H1 (cell line): ENCODE measurements around the gene ATP8B3. TPM values are rescaled to one million over a fixed set of nuclear protein-coding genes. Genes with fewer than 3 reads are reported as not detected.

Experiments
- CTCF ChIA-PET: fragments of 300-600 bp; sonication (Branson Sonifier 250); formaldehyde crosslinking; loops from one replicate; lab custom pipeline; 2021; ENCODE audit not compliant: partially characterized antibody; lab: Charles Lee
- POLR2A ChIA-PET: fragments of 300-600 bp; sonication (Branson Sonifier 250); formaldehyde crosslinking; loops from one replicate; lab custom pipeline; 2021; ENCODE audit warnings: inconsistent platforms; ENCODE audit not compliant: partially characterized antibody; lab: Charles Lee
- DNase-seq, 2 experiments: peaks; one replicate each; pipeline versions ENCODE4 v3.0.0 to v3.0.0-alpha.2; 2010 to 2022; ENCODE audit warnings: low spot score in 2 of 2, low read depth in 1 of 2, mixed read lengths in 1 of 2
- FAIRE-seq: peaks from 2 replicates; lab custom pipeline; 2011; peaks lifted over from hg19 to GRCh38; lab: Jason Lieb, UNC
- H2AFZ ChIP-seq: 2 replicates; pipeline ENCODE4 v1.8.1; 2012; ENCODE audit warnings: low read length, inconsistent platforms
- H2AK5ac ChIP-seq: 2 replicates; pipeline ENCODE4 v1.6.1; 2013; ENCODE audit warnings: low read depth, low read length
- H2BK120ac ChIP-seq: replicated peaks from 2 replicates; pipeline ENCODE3; 2013; ENCODE audit warnings: low read depth, low read length, inconsistent platforms
- H2BK12ac ChIP-seq: 2 replicates; pipeline ENCODE4 v1.6.1; 2013; ENCODE audit warnings: low read depth, low read length
- H2BK15ac ChIP-seq: 2 replicates; pipeline ENCODE4 v1.6.1; 2013; ENCODE audit warnings: low read length
- H2BK20ac ChIP-seq: 2 replicates; pipeline ENCODE4 v1.6.1; 2013; ENCODE audit warnings: low read length
- H2BK5ac ChIP-seq: 2 replicates; pipeline ENCODE4 v1.6.1; 2013; ENCODE audit warnings: low read depth, low read length
- H3K14ac ChIP-seq: 2 replicates; pipeline ENCODE4 v1.6.1; 2013; ENCODE audit warnings: inconsistent platforms; ENCODE audit not compliant: insufficient read length
- H3K18ac ChIP-seq: 2 replicates; pipeline ENCODE4 v1.6.1; 2013; ENCODE audit warnings: low read length; ENCODE audit errors: extremely low read depth
- H3K23ac ChIP-seq: 2 replicates; pipeline ENCODE4 v1.6.1; 2013; ENCODE audit warnings: inconsistent platforms; ENCODE audit not compliant: insufficient read length
- H3K23me2 ChIP-seq: 2 replicates; pipeline ENCODE4 v1.6.1; 2013; ENCODE audit warnings: low read depth, low read length
- H3K27ac ChIP-seq: 2 replicates; pipeline ENCODE4 v1.6.1; 2011; ENCODE audit warnings: low read depth, low read length, inconsistent platforms
- H3K27me3 ChIP-seq, 4 experiments: replicated peaks in 1 of 4; 1 replicate in 1 of 4; 2 replicates in 3 of 4; pipeline versions ENCODE4 v1.6.1 to v1.8.1; 2011 to 2013; ENCODE audit warnings: low read length in 3 of 4, mild to moderate bottlenecking in 3 of 4, inconsistent platforms in 2 of 4, mixed read lengths in 2 of 4, moderate library complexity in 1 of 4; ENCODE audit not compliant: control insufficient read depth in 3 of 4, insufficient read depth in 3 of 4; ENCODE audit errors: extremely low read depth in 1 of 4
- H3K36me3 ChIP-seq, 4 experiments: 2 replicates each; pipeline versions ENCODE4 v1.6.1 to v1.8.1; 2011 to 2013; ENCODE audit warnings: mild to moderate bottlenecking in 4 of 4, low read length in 3 of 4, moderate library complexity in 2 of 4, control low read depth in 1 of 4, inconsistent platforms in 1 of 4; ENCODE audit not compliant: insufficient read depth in 4 of 4, control insufficient read depth in 2 of 4
- H3K4ac ChIP-seq: replicated peaks from 2 replicates; pipeline ENCODE3; 2013; ENCODE audit warnings: low read length, low read depth, mixed read lengths, inconsistent platforms; ENCODE audit not compliant: insufficient read length
- H3K4me1 ChIP-seq, 4 experiments: replicated peaks in 1 of 4; 1 replicate in 1 of 4; 2 replicates in 3 of 4; pipeline versions ENCODE4 v1.6.1 to v1.8.1; 2011 to 2013; ENCODE audit warnings: low read length in 3 of 4, inconsistent platforms in 2 of 4, mixed read lengths in 1 of 4; ENCODE audit not compliant: insufficient read depth in 4 of 4, control insufficient read depth in 3 of 4
- H3K4me2 ChIP-seq, 2 experiments: 2 replicates each; pipeline versions ENCODE4 v1.6.1 to v1.8.1; 2011 to 2013; ENCODE audit warnings: low read depth in 2 of 2, low read length in 2 of 2, control low read depth in 1 of 2, inconsistent platforms in 1 of 2, mild to moderate bottlenecking in 1 of 2; ENCODE audit not compliant: insufficient read depth in 1 of 2
- H3K4me3 ChIP-seq, 4 experiments: fragments of 200-600, 300-600 bp in 1 of 4; sonication (generic), shearing (Covaris generic), sonication (Bioruptor Twin) in 1 of 4; 2 replicates each; pipeline versions ENCODE4 v1.5.1 to v1.8.1; 2011 to 2016; ENCODE audit warnings: low read length in 4 of 4, low read depth in 3 of 4, control low read depth in 2 of 4, inconsistent platforms in 2 of 4, mild to moderate bottlenecking in 2 of 4, mixed read lengths in 1 of 4, moderate library complexity in 1 of 4; ENCODE audit not compliant: insufficient read depth in 2 of 4; ENCODE audit errors: extremely low read depth in 1 of 4
- H3K56ac ChIP-seq: replicated peaks from 2 replicates; pipeline ENCODE3; 2013; ENCODE audit warnings: low read depth, mild to moderate bottlenecking, mixed read lengths, low read length, inconsistent platforms; ENCODE audit not compliant: insufficient read length
- H3K79me1 ChIP-seq: 2 replicates; pipeline ENCODE4 v1.6.1; 2013; ENCODE audit warnings: low read depth, low read length, control low read depth
- H3K79me2 ChIP-seq, 2 experiments: 2 replicates each; pipeline versions ENCODE4 v1.6.1 to v1.8.1; 2012 to 2013; ENCODE audit warnings: low read length in 2 of 2, mild to moderate bottlenecking in 2 of 2, inconsistent platforms in 1 of 2; ENCODE audit not compliant: insufficient read depth in 2 of 2, control insufficient read depth in 1 of 2
- H3K9ac ChIP-seq, 4 experiments: replicated peaks in 1 of 4; 1 replicate in 1 of 4; 2 replicates in 3 of 4; pipeline versions ENCODE4 v1.6.1 to v1.8.1; 2011 to 2013; ENCODE audit warnings: low read depth in 3 of 4, low read length in 3 of 4, control low read depth in 2 of 4, mild to moderate bottlenecking in 2 of 4, moderate library complexity in 2 of 4, inconsistent platforms in 1 of 4; ENCODE audit errors: extremely low read depth in 1 of 4
- H3K9me3 ChIP-seq, 2 experiments: 2 replicates each; pipeline versions ENCODE4 v1.6.1 to v1.8.1; 2012 to 2013; ENCODE audit warnings: mild to moderate bottlenecking in 2 of 2, moderate library complexity in 2 of 2, control low read depth in 1 of 2, inconsistent platforms in 1 of 2, low read depth in 1 of 2, low read length in 1 of 2, mixed read lengths in 1 of 2; ENCODE audit not compliant: insufficient read depth in 2 of 2
- H4K20me1 ChIP-seq, 2 experiments: replicated peaks in 1 of 2; 2 replicates each; pipeline versions ENCODE3 to v1.8.1; 2011 to 2013; ENCODE audit warnings: inconsistent platforms in 2 of 2, low read length in 2 of 2, mild to moderate bottlenecking in 1 of 2; ENCODE audit not compliant: insufficient read depth in 2 of 2, control insufficient read depth in 1 of 2
- H4K5ac ChIP-seq: 2 replicates; pipeline ENCODE4 v1.6.1; 2013; ENCODE audit warnings: low read length, low read depth, mixed read lengths, inconsistent platforms; ENCODE audit not compliant: insufficient read length
- H4K8ac ChIP-seq: 2 replicates; pipeline ENCODE4 v1.8.0; 2013; ENCODE audit warnings: mild to moderate bottlenecking, moderate library complexity, low read length, inconsistent platforms; ENCODE audit not compliant: insufficient read depth; ENCODE audit errors: extremely low read depth
- H4K91ac ChIP-seq: replicated peaks from 2 replicates; pipeline ENCODE3; 2013; ENCODE audit warnings: low read length, mixed read lengths, inconsistent platforms; ENCODE audit not compliant: insufficient read length
- ATF2 ChIP-seq: IDR thresholded peaks from 2 replicates; pipeline ENCODE4 v1.6.1; 2012; ENCODE audit warnings: low read length, inconsistent platforms
- EP300 ChIP-seq, 2 experiments: IDR thresholded peaks; 1 replicate in 1 of 2; 2 replicates in 1 of 2; pipeline ENCODE4 v1.6.1; 2011 to 2012; ENCODE audit warnings: low read depth in 2 of 2, low read length in 2 of 2, mild to moderate bottlenecking in 2 of 2, borderline replicate concordance in 1 of 2, inconsistent platforms in 1 of 2, moderate library complexity in 1 of 2
- EZH2 ChIP-seq: fragments of 200-600 bp; sonication (generic); IDR thresholded peaks from 2 replicates; pipeline ENCODE4 v1.7.1; 2012; ENCODE audit warnings: low read depth, mild to moderate bottlenecking, moderate library complexity, low read length, inconsistent platforms; ENCODE audit not compliant: severe bottlenecking
- NRF1 ChIP-seq: IDR thresholded peaks from 2 replicates; pipeline ENCODE4 v1.6.1; 2011; ENCODE audit warnings: mild to moderate bottlenecking, low read depth, low read length, improper control_type of control experiment
- POLR2A ChIP-seq, 2 experiments: IDR thresholded peaks; 1 replicate in 1 of 2; 2 replicates in 1 of 2; pipeline ENCODE4 v1.6.1; 2011; ENCODE audit warnings: low read depth in 2 of 2, low read length in 2 of 2, mild to moderate bottlenecking in 2 of 2; ENCODE audit errors: control extremely low read depth in 1 of 2
- SIRT6 ChIP-seq: IDR thresholded peaks from one replicate; pipeline ENCODE4 v1.7.1; 2012; ENCODE audit warnings: low read length, inconsistent platforms
- SIX5 ChIP-seq: IDR thresholded peaks from 2 replicates; pipeline ENCODE4 v1.6.1; 2011; ENCODE audit warnings: mild to moderate bottlenecking, low read depth, low read length
- SUZ12 ChIP-seq: fragments of 200-600 bp; sonication (generic); IDR thresholded peaks from 2 replicates; pipeline ENCODE4 v1.6.1; 2012; ENCODE audit warnings: mild to moderate bottlenecking, inconsistent platforms, low read length, moderate library complexity, mixed read lengths
- WGBS, 2 experiments: shearing (Covaris generic) in 1 of 2; methylation state at CpG; one replicate each; pipeline versions ENCODE4 v1.1.6 to v1.1.7; 2013 to 2015; ENCODE audit warnings: low lambda C conversion rate in 2 of 2, mixed read lengths in 2 of 2, inconsistent platforms in 1 of 2, low coverage in 1 of 2, missing lambda C conversion rate in 1 of 2; ENCODE audit not compliant: insufficient replicate concordance in 2 of 2, insufficient coverage in 1 of 2, insufficient read length in 1 of 2; ENCODE audit errors: extremely low coverage in 1 of 2, missing lambda C conversion rate in 1 of 2; 5-methylcytosine and 5-hydroxymethylcytosine counted together
- polyA plus RNA-seq, 7 experiments: library from polyadenylated mRNA; depleted of rRNA in 3 of 7; stranded (reverse) in 5 of 7; unstranded in 2 of 7; fragments of >200 nt in 5 of 7; fragments of 200-250 nt in 2 of 7; gene quantifications; 1 replicate in 5 of 7; 2 replicates in 1 of 7; 4 replicates in 1 of 7; pipeline versions ENCODE4 v1.2.1 to v1.2.3, GENCODE V29; 2011 to 2013; ENCODE audit warnings: missing spikeins in 2 of 7, mixed read lengths in 2 of 7
- total RNA-seq: library from RNA; stranded (reverse); fragmentation: NEBNext Ultra II Directional; extraction: Animal tissue kit (Norgen Biotek cat#: 25700); gene quantifications from 2 replicates; pipeline ENCODE4 v1.2.1, GENCODE V29; 2021
- TF ChIP-seq, protein P1 (sequence below): IDR thresholded peaks from 2 replicates; pipeline ENCODE4 v1.6.1; 2011; ENCODE audit warnings: low read length, improper control_type of control experiment

Gene ATP8B3
- total and polyA plus RNA-seq, 2 of the 8 experiments (the other 6 are each of a cell fraction or from before 2014, with no cell fraction given) = 4.1 to 9.3 TPM

DNA sequence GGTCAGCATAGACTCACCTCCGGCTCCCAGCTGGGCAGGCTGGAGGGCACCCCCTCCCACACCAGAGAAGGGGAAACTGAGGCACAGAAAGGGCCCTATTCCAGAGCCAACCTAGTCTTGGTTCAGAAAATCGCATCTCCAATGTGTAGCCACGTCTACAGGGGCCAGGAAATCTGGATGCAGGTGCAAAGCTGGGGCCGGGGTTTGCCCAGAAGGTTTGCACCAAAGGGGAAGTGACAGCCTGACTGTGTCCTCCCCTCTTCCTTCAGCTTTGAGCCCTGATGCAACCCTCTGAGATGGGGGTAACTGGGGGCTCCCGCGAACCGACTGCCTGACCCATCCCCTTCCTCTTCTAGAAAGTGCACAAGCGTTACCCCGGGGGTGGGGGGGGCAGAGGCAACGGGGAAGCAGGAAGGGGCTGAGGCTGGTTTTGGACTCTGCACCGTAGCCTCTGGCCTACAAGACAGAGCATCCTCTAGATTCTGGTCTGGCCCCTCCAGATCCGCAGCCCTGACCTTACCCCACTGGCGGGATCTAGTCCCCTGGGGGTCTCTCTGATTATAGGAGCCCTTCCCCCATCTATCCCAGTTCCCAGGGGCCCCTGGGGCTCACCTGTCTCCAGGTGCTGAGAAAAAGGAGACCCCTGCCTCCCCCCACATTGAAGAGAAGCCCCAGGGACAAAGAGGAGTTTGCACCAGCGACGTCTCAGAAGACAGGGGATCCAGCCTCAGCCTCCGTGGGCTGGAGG lies 59.9 kb downstream of the ATP8B3 start:
- CTCF ChIA-PET = interaction anchor here (0.9 to 2.3 kb wide), 5 partner anchors 9 to 83 kb away, joined by 4 to 12 read pairs (median 4); no protein-coding TSS in a partner anchor
- H3K23ac ChIP-seq = no peak overlapping the region
- peaks cover 0 to 48% (median 21%) of the 10 kb centered on the region in 4 experiments; a peak in 6 of 7 replicates for H3K4me1 ChIP-seq
- H3K9me3 ChIP-seq = no peaks in the 10 kb centered on the region; a peak in 1 of 4 replicates
- H2AFZ ChIP-seq = no peak overlapping the region
- H3K18ac ChIP-seq = 0 out of 2 replicates have a peak overlapping the region, but pooled peaks have one; percentile 48
- no peak overlapping the region for H3K27ac ChIP-seq
- POLR2A ChIA-PET = no interaction called here
- no peak overlapping the region for H3K14ac ChIP-seq
- no peaks in the 10 kb centered on the region for H3K79me1 ChIP-seq
- no peak overlapping the region for H4K91ac ChIP-seq
- no peaks in the 10 kb centered on the region for H3K79me2 ChIP-seq
- DNase-seq (no peak), FAIRE-seq (no peak)
- H4K20me1 ChIP-seq = peaks cover 13 to 22% of the 10 kb centered on the region in 2 experiments
- H3K23me2 ChIP-seq = no peaks in the 10 kb centered on the region; the same call in 1 of the 2 replicates
- no peak overlapping the region for H2BK5ac ChIP-seq
- no peak overlapping the region for H3K4me3 ChIP-seq
- H2AK5ac ChIP-seq = no peak overlapping the region; the same call in 1 of the 2 replicates
- no peak overlapping the region for H4K8ac ChIP-seq
- peaks cover 0 to 31% (median 0%) of the 10 kb centered on the region in 4 experiments; a peak in 1 of 8 replicates for H3K36me3 ChIP-seq
- no peak overlapping the region for H4K5ac ChIP-seq
- 0 out of 2 replicates have a peak overlapping the region, but pooled peaks have one; percentile 60 for H2BK12ac ChIP-seq
- 0 out of 2 replicates have a peak overlapping the region, but pooled peaks have one; percentile 32 for H2BK20ac ChIP-seq
- TF ChIP-seq POLR2A (IDR thresholded peaks at IDR 0.05; ENCODE audit: control extremely low read depth in 1 of 2, low read depth in 2 of 2, low read length in 2 of 2) (no peak), SIRT6 (no peak), EP300 (IDR thresholded peaks at IDR 0.05; ENCODE audit: borderline replicate concordance in 1 of 2, low read depth in 2 of 2, low read length in 2 of 2) (no peak), SUZ12 (peak; percentile 76), ATF2 (no peak), EZH2 (peak; percentile 58), SIX5 (no peak), NRF1 (no peak)
- TF ChIP-seq, protein P1, sequence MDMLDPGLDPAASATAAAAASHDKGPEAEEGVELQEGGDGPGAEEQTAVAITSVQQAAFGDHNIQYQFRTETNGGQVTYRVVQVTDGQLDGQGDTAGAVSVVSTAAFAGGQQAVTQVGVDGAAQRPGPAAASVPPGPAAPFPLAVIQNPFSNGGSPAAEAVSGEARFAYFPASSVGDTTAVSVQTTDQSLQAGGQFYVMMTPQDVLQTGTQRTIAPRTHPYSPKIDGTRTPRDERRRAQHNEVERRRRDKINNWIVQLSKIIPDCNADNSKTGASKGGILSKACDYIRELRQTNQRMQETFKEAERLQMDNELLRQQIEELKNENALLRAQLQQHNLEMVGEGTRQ = no peak
- no peak overlapping the region for H3K4me2 ChIP-seq
- no peak overlapping the region for H2BK15ac ChIP-seq
- no peak overlapping the region for H3K9ac ChIP-seq
- H3K56ac ChIP-seq = no peak overlapping the region
- H3K27me3 ChIP-seq = peaks cover 98 to 99% (median 99%) of the 10 kb centered on the region in 4 experiments
- H2BK120ac ChIP-seq = no peak overlapping the region
- H3K4ac ChIP-seq = no peak overlapping the region
- WGBS, 2 experiments = 11% methylated on average over 13 of the region's 16 CpGs; no CpG with 5 or more reads in 1 of the 2 experiments
